ENCODE measurements around the gene DYNC1LI1.

DYNC1LI1 gene

DNA sequence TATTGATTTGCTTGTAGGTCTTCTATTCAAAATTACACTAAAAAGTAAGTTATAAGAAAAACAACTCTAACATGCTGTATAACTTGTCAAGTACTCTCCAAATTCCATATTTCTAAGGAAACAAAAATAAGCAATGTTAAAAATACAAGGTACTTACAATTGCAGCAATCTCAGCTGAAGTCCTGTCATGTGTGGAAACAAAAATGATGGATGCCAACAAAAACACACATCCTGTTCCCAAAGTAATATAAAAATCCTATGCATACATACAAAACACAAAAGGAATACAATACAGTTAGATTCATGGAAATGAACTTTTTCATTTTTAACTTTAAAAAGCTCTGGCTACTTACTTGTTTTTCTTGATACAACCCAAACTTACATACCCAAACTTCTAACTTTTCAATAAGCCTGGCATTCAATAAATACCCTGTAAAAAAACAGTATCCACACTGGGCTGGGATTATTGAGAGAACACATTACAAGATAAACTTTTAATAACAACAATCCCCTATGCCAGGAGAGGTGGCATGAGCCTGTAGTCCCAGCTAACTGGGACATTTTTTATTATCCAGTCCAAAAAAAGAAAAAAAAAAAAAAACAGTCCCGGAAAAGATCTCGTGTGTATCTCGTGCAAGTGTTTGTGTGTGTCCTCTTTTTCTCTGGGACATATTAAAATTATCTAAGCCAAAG, 82.7 kb downstream of the DYNC1LI1 start:
- DNase-seq = no peak

DNA sequence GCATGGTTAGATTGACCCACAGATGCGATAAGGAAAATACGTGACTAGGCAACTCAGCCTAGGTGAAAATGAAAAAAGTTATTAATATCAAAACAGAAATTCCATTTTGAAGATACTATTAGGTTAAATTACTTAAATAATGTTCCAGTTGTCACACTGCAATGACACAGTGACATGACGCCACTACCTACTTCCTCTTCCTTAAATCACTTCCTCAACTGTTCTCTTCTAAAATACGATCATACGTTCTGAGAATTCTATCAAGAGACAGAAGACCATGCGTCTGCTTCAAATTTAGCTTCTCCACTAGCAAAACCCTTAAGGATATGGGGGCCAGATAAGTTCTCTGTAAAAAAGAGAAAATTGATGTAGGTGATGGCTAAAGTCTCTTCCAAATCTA, 86.2 kb downstream of the DYNC1LI1 start:
- DNase-seq = peak; percentile 75 to 91 (median 91)

DNA sequence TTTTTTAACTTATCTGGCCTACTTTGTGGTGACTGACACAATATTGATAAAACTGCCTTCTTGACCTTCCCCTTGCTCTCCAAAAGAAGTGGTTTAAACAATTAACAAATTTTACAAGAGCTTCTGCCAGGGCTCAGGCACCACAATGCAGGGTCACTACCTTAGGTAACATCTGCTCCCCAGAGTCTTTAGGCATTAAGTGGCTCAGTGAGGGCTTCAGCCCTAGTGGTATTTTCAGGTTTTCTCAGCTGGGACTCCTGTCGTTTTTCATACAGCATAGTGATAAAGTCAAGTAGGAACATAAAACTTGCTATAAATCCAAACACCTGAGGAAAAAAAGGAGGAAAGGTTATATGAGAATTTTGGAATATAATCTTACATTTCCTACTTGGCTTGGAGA, 86.9 kb downstream of the DYNC1LI1 start:
- no peak for DNase-seq

DNA sequence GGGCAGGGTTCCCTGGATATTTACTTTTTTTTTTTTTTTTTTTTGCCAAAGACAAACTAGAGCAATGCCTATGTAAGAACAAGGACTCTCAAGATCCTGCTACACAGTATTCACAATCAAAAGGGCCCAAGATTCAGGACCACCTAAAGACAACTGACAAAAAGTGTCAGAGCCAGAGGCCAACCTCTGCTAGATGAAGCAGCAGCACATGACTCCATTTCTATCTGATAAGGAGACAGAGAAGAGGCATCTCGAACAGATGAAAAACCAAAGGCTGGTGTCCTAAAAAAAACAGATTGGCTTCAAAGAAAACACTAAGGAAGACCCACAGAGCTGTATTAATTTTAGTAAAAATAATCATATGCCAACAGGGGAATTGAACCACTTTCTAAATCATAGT, 88.0 kb downstream of the DYNC1LI1 start:
- DNase-seq = no peak

DNA sequence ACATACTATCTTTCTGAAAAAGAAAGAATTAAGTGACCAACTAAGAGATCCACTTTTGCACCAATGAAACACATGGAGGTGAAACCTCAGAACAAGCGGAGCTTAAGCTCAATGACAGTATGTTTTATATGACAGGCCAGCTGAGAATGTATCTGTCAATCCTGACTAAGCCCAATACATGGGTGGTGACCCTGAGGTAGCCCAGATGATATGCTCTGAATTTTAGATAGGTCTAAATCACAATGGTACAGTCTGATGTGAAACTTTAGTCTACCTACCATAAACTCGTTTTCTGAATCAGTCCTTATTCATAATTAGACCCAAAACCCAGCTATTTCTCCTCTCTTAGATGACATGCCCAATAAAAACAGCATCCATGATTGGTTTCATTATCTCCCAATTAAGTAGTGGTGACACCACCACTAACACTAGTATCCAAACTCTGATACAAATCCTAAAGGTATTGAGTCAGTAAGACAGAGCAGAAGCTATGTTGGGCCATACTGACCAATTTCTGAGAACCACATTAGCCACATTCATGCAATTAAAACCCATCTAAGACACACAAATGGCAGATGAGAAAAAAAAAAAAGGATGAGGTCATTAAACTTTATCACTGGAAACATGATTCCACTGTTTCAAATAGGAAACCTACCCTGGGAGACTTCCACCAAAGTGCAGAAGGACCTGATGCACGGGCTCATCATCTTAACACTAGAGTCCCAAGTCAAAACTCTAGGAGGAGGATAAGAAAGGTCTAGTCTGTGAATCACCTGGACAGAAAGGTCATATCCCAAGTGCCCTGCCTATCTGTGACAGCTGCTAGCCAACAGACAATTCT, 88.6 kb downstream of the DYNC1LI1 start:
- no peak for DNase-seq

DNA sequence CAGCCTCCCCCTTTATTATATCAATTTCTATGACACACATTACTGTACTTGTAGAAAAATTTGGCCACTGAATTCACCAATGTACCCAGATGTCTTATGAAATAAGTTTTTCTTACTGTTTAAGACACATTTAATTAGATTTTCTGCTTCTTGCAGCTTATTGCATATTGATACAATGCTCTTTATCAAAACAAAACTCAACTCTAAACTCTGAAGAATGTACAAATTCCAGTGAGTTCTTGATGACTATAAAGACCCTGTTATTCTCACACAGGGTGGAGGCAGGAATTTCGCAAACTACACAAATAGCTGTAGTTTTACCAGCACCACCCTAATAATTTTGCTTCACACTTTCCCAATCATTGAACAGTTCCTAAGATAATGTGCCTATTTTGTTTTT, 90.1 kb downstream of the DYNC1LI1 start:
- DNase-seq = no peak

Measured in suppressor macrophage treated with lipopolysaccharide for 1 hour (primary cell).